Bone marrow (tissue), 2 donors: ENCODE results near the gene GCSAM.
A peak's percentile ranks its signal among the peaks of the same experiment; 100 is the strongest.

Experiments used
- DNase-seq, 2 donors: peaks; one replicate each; lab custom pipeline; 2025; lab: John Stamatoyannopoulos, UW

GCSAM gene, protein sequence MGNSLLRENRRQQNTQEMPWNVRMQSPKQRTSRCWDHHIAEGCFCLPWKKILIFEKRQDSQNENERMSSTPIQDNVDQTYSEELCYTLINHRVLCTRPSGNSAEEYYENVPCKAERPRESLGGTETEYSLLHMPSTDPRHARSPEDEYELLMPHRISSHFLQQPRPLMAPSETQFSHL

GRCh38 chr3:112132975-112133448 lies at the start of gene GCSAM:
Gene GCSAM, minus strand, starts transcription at chr3:112133248. Its CDS starts 128 bp downstream, at chr3:112133120.
- peak in 1 of 2 donors; percentile 91 for DNase-seq

GRCh38 chr3:112175646-112176045 lies 42.6 kb upstream of the GCSAM start:
- DNase-seq: no peak

DNA sequence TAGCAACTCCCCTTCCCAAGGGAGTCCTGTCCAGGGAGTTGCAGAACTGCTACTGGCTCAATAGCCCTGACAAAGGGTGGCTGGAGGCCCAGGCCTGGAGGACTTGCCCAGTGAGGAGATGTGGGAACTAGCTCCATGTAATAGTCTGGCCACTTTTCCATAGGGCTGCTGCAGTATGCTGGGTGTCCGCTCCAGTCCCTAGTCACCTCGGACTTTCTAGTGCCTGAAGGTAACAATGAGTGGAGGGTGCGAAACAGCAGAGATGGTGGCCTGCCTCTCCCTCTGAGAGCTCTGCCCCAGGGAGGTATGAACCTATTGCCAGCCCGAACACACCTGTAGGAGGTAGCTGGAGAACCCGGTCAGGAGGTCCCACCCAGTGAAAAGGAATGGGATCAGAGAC lies 42.0 kb upstream of the GCSAM start:
- no peak for DNase-seq

DNA sequence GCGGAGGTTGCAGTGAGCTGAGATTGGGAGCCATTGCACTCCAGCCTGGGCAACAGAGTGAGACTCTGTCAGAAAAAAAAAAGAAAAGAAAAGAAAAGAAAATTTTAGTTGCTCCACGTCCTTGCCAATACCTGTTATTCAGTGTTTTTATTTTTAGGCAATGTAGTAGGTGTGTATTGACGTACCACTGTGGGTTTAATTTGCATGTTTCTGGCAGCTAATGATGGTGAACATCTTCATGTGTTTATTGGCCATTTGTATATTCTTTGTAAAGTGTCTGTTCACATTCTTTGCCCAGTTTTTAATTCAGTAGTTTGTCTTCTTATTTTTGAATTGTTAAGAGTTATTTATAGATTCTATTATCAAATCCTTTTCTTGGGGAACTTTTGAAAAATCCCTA lies 38.1 kb upstream of the GCSAM start:
- DNase-seq: no peak

GRCh38 chr3:112170046-112170445 lies 37.0 kb upstream of the GCSAM start:
- DNase-seq: no peak

DNA sequence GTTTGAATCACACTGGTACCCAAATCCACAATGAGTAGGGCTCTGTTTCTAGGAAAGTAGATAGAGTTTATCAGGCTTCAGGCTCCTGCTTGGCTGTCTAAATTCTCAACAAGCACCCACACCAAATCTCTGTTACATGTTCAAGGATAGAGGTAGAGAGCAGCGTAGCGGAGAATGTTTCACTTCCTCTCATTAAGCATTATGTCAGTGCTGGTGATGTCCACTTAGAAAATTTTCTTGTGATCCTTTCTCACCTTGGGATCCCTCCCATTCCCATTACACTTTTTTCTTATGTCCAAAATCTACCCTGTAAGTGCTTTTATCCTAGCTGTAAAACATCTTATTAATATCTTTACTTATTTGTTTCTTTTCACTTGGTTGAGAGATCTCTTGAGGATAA lies 34.7 kb upstream of the GCSAM start:
- DNase-seq: no peak

GRCh38 chr3:112149136-112149535 lies 16.1 kb upstream of the GCSAM start:
- no peak for DNase-seq

DNA sequence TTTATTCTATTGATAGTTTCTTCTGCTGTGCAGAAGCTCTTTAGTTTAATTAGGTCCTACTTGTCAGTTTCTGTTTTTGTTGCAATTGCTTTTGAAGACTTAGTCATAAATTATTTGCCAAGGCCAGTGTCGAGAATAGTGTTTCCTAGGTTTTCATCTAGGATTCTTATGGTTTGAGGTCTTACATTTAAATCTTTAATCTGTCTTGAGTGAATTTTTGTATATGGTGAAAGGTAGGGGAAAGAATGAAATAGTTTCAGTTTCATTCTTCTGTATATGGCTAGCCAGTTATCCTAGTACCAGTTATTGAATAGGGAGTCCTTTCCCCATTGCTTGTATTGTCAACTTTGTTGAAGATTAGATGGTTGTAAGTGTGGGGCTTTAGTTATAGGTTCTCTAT lies 10.6 kb upstream of the GCSAM start:
- DNase-seq: no peak

DNA sequence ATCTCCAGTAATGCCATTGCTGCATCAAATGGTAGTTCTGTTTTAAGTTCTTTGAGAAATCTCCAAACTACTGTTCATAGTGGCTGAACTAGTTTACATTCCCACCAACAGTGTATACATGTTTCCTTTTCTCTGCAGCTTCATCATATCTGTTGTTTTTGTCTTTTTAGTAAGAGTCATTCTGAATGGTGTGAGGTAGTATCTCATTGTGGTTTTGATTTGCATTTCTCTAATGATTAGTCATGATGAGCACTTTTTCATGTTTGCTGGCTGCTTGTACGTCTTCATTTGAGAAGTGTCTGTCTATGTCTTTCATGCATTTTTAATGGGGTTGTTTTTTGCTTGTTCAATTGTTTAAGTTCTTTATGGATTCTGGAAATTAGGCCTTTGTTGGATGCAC lies 10.2 kb upstream of the GCSAM start:
- DNase-seq: no peak

DNA sequence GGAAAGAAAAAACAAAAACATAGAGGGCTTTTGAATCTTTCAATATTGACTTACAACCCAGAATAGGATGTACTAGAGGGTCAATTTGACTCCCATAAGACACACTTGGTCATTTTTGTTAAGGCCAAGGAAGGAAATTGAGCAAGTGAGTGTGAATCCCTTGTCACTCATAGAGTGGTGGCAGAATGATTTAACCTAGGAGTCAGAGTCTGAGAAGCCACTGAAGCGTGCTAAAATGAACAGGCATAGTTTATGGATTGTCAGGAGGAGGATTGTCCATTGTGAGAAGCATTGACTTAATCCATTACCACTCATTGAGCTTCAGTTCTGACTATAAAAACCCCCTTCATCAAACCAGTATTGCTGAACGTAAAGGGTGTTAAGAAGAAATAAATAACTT lies 8.2 kb upstream of the GCSAM start:
- DNase-seq: no peak

- no peak for DNase-seq
Observed at GRCh38 chr3:112140584-112140983, 7.5 kb upstream of the GCSAM start.

DNA sequence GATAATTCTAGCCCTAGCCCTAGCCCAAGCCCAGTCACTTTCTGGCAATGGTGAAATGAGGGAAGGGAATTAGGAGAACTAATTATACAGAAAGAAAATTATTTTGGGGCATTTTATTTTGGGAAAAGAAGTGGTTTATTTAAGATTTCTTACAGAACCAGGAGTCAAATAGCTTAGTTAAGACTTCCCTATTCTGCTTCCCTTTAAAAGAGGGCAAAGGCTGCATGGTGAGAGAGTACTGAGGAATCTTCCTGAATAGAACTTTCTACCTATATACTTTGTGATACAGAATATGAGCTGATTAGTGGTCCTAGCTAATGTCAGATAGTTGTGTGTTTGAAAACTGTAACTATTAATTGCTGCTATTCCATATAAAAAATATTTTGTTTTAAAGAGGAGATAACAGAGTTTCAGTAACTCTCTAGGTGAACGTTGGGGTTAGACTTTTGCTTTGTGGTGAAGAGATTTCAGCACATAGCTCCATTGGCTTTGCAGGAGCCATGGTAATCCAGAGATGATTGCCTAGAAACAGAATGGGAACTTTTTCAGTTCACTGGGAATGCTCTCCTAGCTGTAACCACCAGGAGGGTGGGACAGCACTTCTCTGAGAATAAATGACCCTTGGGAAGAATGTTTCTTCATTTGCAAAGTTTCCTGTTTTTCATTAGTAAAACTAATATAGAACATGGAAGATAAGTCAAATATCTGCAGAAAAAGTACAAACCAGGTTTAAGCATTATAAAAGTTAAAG lies 5.3 kb upstream of the GCSAM start:
- no peak for DNase-seq

DNA sequence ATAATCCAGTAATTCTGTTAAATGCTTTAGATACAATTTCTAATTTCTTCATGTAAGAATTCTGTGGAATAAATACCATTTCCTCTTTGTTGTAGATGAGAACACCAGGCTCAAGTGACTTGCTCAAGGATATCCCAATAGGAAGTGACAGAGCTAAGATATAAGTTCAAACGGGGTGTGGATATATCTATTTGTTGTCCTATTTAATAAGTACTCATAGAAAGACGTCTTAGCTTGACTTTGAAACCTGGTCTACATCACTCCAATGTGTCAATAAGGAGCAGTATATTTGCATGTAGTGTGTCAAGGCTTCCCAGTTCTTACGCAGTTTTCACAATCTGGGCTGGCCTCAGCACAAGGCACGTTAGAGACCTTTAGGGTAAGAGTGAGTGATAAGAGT lies 4.7 kb upstream of the GCSAM start:
- DNase-seq: no peak

- DNase-seq: peak in 1 of 2 donors; percentile 70
Observed at GRCh38 chr3:112136959-112137693, 4.1 kb upstream of the GCSAM start.

DNA sequence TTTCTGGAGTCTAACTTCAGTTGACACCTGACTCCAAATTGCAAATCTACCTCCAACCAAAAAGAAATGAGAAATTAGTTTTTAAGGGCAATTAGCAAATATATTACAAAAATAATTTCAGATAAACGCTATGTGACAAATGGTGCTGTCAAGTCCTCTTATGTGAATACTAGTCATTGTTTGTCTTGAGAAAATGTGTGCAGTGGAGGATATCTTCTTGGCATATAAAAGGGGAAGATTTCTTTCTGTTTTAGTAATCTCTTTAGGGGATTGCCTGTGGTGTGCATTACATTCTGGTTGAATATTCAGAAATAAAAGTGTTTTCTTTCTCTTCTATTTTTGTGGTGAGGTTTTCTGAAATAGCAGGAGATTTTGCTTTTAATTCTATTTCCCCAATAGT lies 3.0 kb upstream of the GCSAM start:
- DNase-seq: no peak

GRCh38 chr3:112134335-112135124 lies 1.5 kb upstream of the GCSAM start:
- DNase-seq: no peak

DNA sequence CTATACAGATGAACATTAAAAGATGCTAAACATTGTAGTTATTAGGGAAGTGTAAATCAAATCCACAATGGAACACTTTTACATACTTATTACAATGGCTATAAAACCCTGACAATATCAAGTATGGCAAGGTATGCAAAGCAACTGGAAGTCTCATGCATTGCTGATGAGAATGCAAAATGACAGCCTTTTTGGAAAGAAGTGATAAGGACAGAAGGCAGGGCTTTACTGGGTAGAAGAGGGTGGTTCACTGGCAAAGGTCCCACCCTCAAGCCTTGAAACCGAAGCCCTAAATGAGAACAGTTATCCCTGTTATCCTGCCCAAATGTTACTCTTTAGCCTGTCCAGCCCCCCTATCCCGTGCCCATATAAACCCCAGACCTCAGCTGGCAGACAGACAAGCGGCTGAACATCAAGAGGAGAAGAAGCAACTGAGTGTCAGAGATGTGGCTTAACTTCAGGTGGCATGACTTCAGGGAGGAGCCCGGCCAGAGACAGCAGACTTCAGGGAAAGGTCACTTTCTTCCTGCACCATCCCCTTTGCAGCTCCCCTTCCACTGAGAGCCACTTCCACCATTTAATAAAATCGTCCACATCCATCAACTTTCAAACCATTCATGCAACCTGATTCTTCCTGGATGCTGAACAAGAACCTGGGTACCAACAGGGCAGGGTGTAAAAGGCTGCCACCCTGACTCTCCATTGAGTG lies 732 bp upstream of the GCSAM start:
- DNase-seq: no peak

- no peak for DNase-seq
Observed at GRCh38 chr3:112132554-112132953, 494 bp downstream of the GCSAM start.

DNA sequence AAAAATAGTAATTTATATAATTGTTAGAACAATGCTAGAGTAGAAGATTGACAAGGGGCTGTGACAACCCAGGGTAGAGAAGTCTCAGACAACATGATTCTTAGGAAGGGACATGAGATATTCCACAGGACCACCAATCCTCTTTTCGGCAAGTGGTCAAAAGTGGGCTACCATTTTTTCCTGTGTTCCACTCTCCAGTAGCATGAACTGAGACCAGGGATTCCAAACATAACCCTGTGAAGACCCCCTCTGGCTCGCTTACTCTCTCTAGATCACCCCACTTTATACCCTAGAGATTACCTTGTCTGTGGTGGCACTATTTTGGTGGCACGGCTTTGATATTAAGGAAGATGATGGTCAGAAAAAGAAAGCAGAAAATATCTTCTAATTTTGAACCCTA lies 960 bp downstream of the GCSAM start:
- no peak for DNase-seq

- no peak for DNase-seq
Observed at GRCh38 chr3:112131111-112131510, 1.9 kb downstream of the GCSAM start.

DNA sequence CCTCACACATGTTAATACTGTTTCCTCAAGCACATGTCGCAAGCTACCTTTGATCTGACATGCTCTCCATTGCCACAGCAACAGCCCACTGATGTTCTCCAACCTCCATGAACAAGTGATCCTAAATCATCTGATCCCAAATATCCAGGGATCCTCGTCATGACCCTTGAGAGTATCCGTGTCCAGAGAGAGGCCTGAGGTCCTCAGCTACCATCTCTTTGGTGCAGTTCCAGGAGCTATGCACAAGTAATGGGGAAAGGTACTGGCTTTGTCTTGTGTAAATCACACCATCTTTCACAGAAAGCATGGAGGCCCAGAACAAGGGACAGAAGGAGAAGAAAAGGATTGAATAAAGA lies 2.4 kb downstream of the GCSAM start:
- no peak for DNase-seq
